Measurements from ENCODE around the gene SMAD7.
A peak's percentile ranks its signal among the peaks of the same experiment; 100 is the strongest.

SMAD7 gene

GRCh38 chr18:48930926-48931325, 19.8 kb downstream of the SMAD7 start:
- Histone ChIP-seq H3K27ac (ENCODE audit: low read depth, low read length) (no peak overlapping the region), H3K4me3 (ENCODE audit: low read depth in 1 of 2, low read length in 2 of 2) (peak overlapping the region in 1 of 2 donors; percentile 33), H3K9ac (ENCODE audit: low read depth in 1 of 2, low read length in 2 of 2) (peak overlapping the region in 1 of 2 donors; percentile 27), H3K36me3 (ENCODE audit: control insufficient read depth in 1 of 2, insufficient read depth in 2 of 2, low read length in 2 of 2) (no peaks in the 10 kb centered on the region), H3K4me1 (ENCODE audit: control insufficient read depth in 1 of 2, insufficient read depth in 2 of 2, low read length in 2 of 2) (peaks cover 97 to 99% of the 10 kb centered on the region in 2 donors), H3K9me3 (ENCODE audit: control insufficient read depth in 1 of 2, low read length in 2 of 2) (no peaks in the 10 kb centered on the region), H3K27me3 (ENCODE audit: control insufficient read depth in 1 of 2, insufficient read depth in 2 of 2, low read length in 2 of 2) (no peaks in the 10 kb centered on the region)

GRCh38 chr18:48929941-48930713, 20.6 kb downstream of the SMAD7 start:
- peak overlapping the region; percentile 53 for H3K27ac ChIP-seq (ENCODE audit: low read depth, low read length)
- H3K4me1 ChIP-seq (ENCODE audit: control insufficient read depth in 1 of 2, insufficient read depth in 2 of 2, low read length in 2 of 2): peaks cover 93 to 98% of the 10 kb centered on the region in 2 donors
- peak overlapping the region in 1 of 2 donors; percentile 27 for H3K9ac ChIP-seq (ENCODE audit: low read depth in 1 of 2, low read length in 2 of 2)
- no peaks in the 10 kb centered on the region for H3K36me3 ChIP-seq (ENCODE audit: control insufficient read depth in 1 of 2, insufficient read depth in 2 of 2, low read length in 2 of 2)
- peak overlapping the region; percentile 46 to 57 for H3K4me3 ChIP-seq (ENCODE audit: low read depth in 1 of 2, low read length in 2 of 2)
- no peaks in the 10 kb centered on the region for H3K9me3 ChIP-seq (ENCODE audit: control insufficient read depth in 1 of 2, low read length in 2 of 2)
- no peaks in the 10 kb centered on the region for H3K27me3 ChIP-seq (ENCODE audit: control insufficient read depth in 1 of 2, insufficient read depth in 2 of 2, low read length in 2 of 2)

- peak overlapping the region; percentile 46 to 57 for H3K4me3 ChIP-seq (ENCODE audit: low read depth in 1 of 2, low read length in 2 of 2)
- peak overlapping the region; percentile 55 for H3K27ac ChIP-seq (ENCODE audit: low read depth, low read length)
- H3K9ac ChIP-seq (ENCODE audit: low read depth in 1 of 2, low read length in 2 of 2): peak overlapping the region; percentile 27 to 55
- no peaks in the 10 kb centered on the region for H3K36me3 ChIP-seq (ENCODE audit: control insufficient read depth in 1 of 2, insufficient read depth in 2 of 2, low read length in 2 of 2)
- H3K27me3 ChIP-seq (ENCODE audit: control insufficient read depth in 1 of 2, insufficient read depth in 2 of 2, low read length in 2 of 2): no peaks in the 10 kb centered on the region
- peaks cover 95 to 98% of the 10 kb centered on the region in 2 donors for H3K4me1 ChIP-seq (ENCODE audit: control insufficient read depth in 1 of 2, insufficient read depth in 2 of 2, low read length in 2 of 2)
- H3K9me3 ChIP-seq (ENCODE audit: control insufficient read depth in 1 of 2, low read length in 2 of 2): no peaks in the 10 kb centered on the region
These were observed 21.6 kb downstream of the SMAD7 start for GRCh38 chr18:48929212-48929612.

- Histone ChIP-seq H3K36me3 (ENCODE audit: control insufficient read depth in 1 of 2, insufficient read depth in 2 of 2, low read length in 2 of 2) (no peaks in the 10 kb centered on the region), H3K4me3 (ENCODE audit: low read depth in 1 of 2, low read length in 2 of 2) (peak overlapping the region; percentile 46 to 57), H3K27me3 (ENCODE audit: control insufficient read depth in 1 of 2, insufficient read depth in 2 of 2, low read length in 2 of 2) (no peaks in the 10 kb centered on the region), H3K4me1 (ENCODE audit: control insufficient read depth in 1 of 2, insufficient read depth in 2 of 2, low read length in 2 of 2) (peaks cover 94 to 98% of the 10 kb centered on the region in 2 donors), H3K27ac (ENCODE audit: low read depth, low read length) (peak overlapping the region; percentile 55), H3K9me3 (ENCODE audit: control insufficient read depth in 1 of 2, low read length in 2 of 2) (no peaks in the 10 kb centered on the region), H3K9ac (ENCODE audit: low read depth in 1 of 2, low read length in 2 of 2) (peak overlapping the region; percentile 27 to 55)
These were observed 22.0 kb downstream of the SMAD7 start for GRCh38 chr18:48928787-48929186.

- Histone ChIP-seq H3K4me3 (ENCODE audit: low read depth in 1 of 2, low read length in 2 of 2) (peak overlapping the region in 1 of 2 donors; percentile 8), H3K27me3 (ENCODE audit: control insufficient read depth in 1 of 2, insufficient read depth in 2 of 2, low read length in 2 of 2) (no peaks in the 10 kb centered on the region), H3K36me3 (ENCODE audit: control insufficient read depth in 1 of 2, insufficient read depth in 2 of 2, low read length in 2 of 2) (no peaks in the 10 kb centered on the region), H3K4me1 (ENCODE audit: control insufficient read depth in 1 of 2, insufficient read depth in 2 of 2, low read length in 2 of 2) (peaks cover 93 to 98% of the 10 kb centered on the region in 2 donors), H3K9me3 (ENCODE audit: control insufficient read depth in 1 of 2, low read length in 2 of 2) (no peaks in the 10 kb centered on the region), H3K9ac (ENCODE audit: low read depth in 1 of 2, low read length in 2 of 2) (peak overlapping the region in 1 of 2 donors; percentile 16), H3K27ac (ENCODE audit: low read depth, low read length) (no peak overlapping the region)
These were observed 23.3 kb downstream of the SMAD7 start for GRCh38 chr18:48927286-48928080.

- peaks cover 0 to 7% of the 10 kb centered on the region in 2 donors for H3K36me3 ChIP-seq (ENCODE audit: control insufficient read depth in 1 of 2, insufficient read depth in 2 of 2, low read length in 2 of 2)
- H3K9ac ChIP-seq (ENCODE audit: low read depth in 1 of 2, low read length in 2 of 2): no peak overlapping the region
- H3K27me3 ChIP-seq (ENCODE audit: control insufficient read depth in 1 of 2, insufficient read depth in 2 of 2, low read length in 2 of 2): no peaks in the 10 kb centered on the region
- peaks cover 89 to 98% of the 10 kb centered on the region in 2 donors for H3K4me1 ChIP-seq (ENCODE audit: control insufficient read depth in 1 of 2, insufficient read depth in 2 of 2, low read length in 2 of 2)
- no peak overlapping the region for H3K4me3 ChIP-seq (ENCODE audit: low read depth in 1 of 2, low read length in 2 of 2)
- no peak overlapping the region for H3K27ac ChIP-seq (ENCODE audit: low read depth, low read length)
- H3K9me3 ChIP-seq (ENCODE audit: control insufficient read depth in 1 of 2, low read length in 2 of 2): no peaks in the 10 kb centered on the region
These were observed 24.3 kb downstream of the SMAD7 start for GRCh38 chr18:48926420-48926857.

GRCh38 chr18:48925491-48925780, 25.3 kb downstream of the SMAD7 start:
- no peaks in the 10 kb centered on the region for H3K9me3 ChIP-seq (ENCODE audit: control insufficient read depth in 1 of 2, low read length in 2 of 2)
- H3K36me3 ChIP-seq (ENCODE audit: control insufficient read depth in 1 of 2, insufficient read depth in 2 of 2, low read length in 2 of 2): peaks cover 0 to 17% of the 10 kb centered on the region in 2 donors
- no peak overlapping the region for H3K27ac ChIP-seq (ENCODE audit: low read depth, low read length)
- no peaks in the 10 kb centered on the region for H3K27me3 ChIP-seq (ENCODE audit: control insufficient read depth in 1 of 2, insufficient read depth in 2 of 2, low read length in 2 of 2)
- H3K9ac ChIP-seq (ENCODE audit: low read depth in 1 of 2, low read length in 2 of 2): no peak overlapping the region
- no peak overlapping the region for H3K4me3 ChIP-seq (ENCODE audit: low read depth in 1 of 2, low read length in 2 of 2)
- peaks cover 80 to 96% of the 10 kb centered on the region in 2 donors for H3K4me1 ChIP-seq (ENCODE audit: control insufficient read depth in 1 of 2, insufficient read depth in 2 of 2, low read length in 2 of 2)

GRCh38 chr18:48924630-48925490, 25.9 kb downstream of the SMAD7 start:
- Histone ChIP-seq H3K36me3 (ENCODE audit: control insufficient read depth in 1 of 2, insufficient read depth in 2 of 2, low read length in 2 of 2) (peaks cover 0 to 20% of the 10 kb centered on the region in 2 donors), H3K27ac (ENCODE audit: low read depth, low read length) (peak overlapping the region; percentile 3), H3K9me3 (ENCODE audit: control insufficient read depth in 1 of 2, low read length in 2 of 2) (no peaks in the 10 kb centered on the region), H3K4me1 (ENCODE audit: control insufficient read depth in 1 of 2, insufficient read depth in 2 of 2, low read length in 2 of 2) (peaks cover 75 to 90% of the 10 kb centered on the region in 2 donors), H3K27me3 (ENCODE audit: control insufficient read depth in 1 of 2, insufficient read depth in 2 of 2, low read length in 2 of 2) (no peaks in the 10 kb centered on the region), H3K9ac (ENCODE audit: low read depth in 1 of 2, low read length in 2 of 2) (peak overlapping the region in 1 of 2 donors; percentile 22), H3K4me3 (ENCODE audit: low read depth in 1 of 2, low read length in 2 of 2) (peak overlapping the region; percentile 10 to 31)

- H3K27me3 ChIP-seq (ENCODE audit: control insufficient read depth in 1 of 2, insufficient read depth in 2 of 2, low read length in 2 of 2): no peaks in the 10 kb centered on the region
- H3K36me3 ChIP-seq (ENCODE audit: control insufficient read depth in 1 of 2, insufficient read depth in 2 of 2, low read length in 2 of 2): peaks cover 0 to 27% of the 10 kb centered on the region in 2 donors
- peaks cover 66 to 81% of the 10 kb centered on the region in 2 donors for H3K4me1 ChIP-seq (ENCODE audit: control insufficient read depth in 1 of 2, insufficient read depth in 2 of 2, low read length in 2 of 2)
- no peaks in the 10 kb centered on the region for H3K9me3 ChIP-seq (ENCODE audit: control insufficient read depth in 1 of 2, low read length in 2 of 2)
- peak overlapping the region in 1 of 2 donors; percentile 7 for H3K9ac ChIP-seq (ENCODE audit: low read depth in 1 of 2, low read length in 2 of 2)
- H3K27ac ChIP-seq (ENCODE audit: low read depth, low read length): no peak overlapping the region
- H3K4me3 ChIP-seq (ENCODE audit: low read depth in 1 of 2, low read length in 2 of 2): peak overlapping the region in 1 of 2 donors; percentile 52
These were observed 26.8 kb downstream of the SMAD7 start for GRCh38 chr18:48923746-48924629.
